CD4-positive, alpha-beta memory T cell (primary cell): ENCODE measurements around the gene BCAT1. TPM values are rescaled to one million over a fixed set of nuclear protein-coding genes. Genes with fewer than 3 reads are reported as not detected.

Experiments used
- CTCF ChIA-PET: fragments of 350-600 bp; sonication (Branson Sonifier 250); formaldehyde crosslinking; loops from one replicate; lab custom pipeline; 2021; ENCODE audit warnings: inconsistent platforms; ENCODE audit not compliant: partially characterized antibody; lab: Charles Lee
- POLR2A ChIA-PET: fragments of 350-600 bp; sonication (Branson Sonifier 250); formaldehyde crosslinking; loops from one replicate; lab custom pipeline; 2021; ENCODE audit not compliant: partially characterized antibody; lab: Charles Lee
- DNase-seq, 5 donors: peaks; one replicate each; pipeline versions ENCODE4 v3.0.0 to v3.0.0-alpha.2; 2020 to 2022; ENCODE audit warnings: mixed read lengths in 1 of 5
- H3K27ac ChIP-seq: one replicate; pipeline ENCODE4 v1.7.0; 2013; ENCODE audit warnings: low read depth, low read length
- H3K27me3 ChIP-seq: 2 replicates; pipeline ENCODE4 v1.7.0; 2013; ENCODE audit warnings: mild to moderate bottlenecking, low read length, moderate library complexity; ENCODE audit not compliant: insufficient read depth
- H3K36me3 ChIP-seq: 2 replicates; pipeline ENCODE4 v1.7.0; 2013; ENCODE audit warnings: mild to moderate bottlenecking, low read length, moderate library complexity; ENCODE audit not compliant: insufficient read depth
- H3K4me1 ChIP-seq: 2 replicates; pipeline ENCODE4 v1.7.0; 2013; ENCODE audit warnings: mild to moderate bottlenecking, low read length, moderate library complexity; ENCODE audit not compliant: insufficient read depth
- H3K4me3 ChIP-seq, 2 donors: one replicate each; pipeline ENCODE4 v1.7.0; 2013; ENCODE audit warnings: low read length in 2 of 2, mild to moderate bottlenecking in 1 of 2
- H3K9me3 ChIP-seq, 2 donors: one replicate each; pipeline ENCODE4 v1.7.0; 2013; ENCODE audit warnings: low read length in 2 of 2, control low read depth in 1 of 2; ENCODE audit not compliant: control insufficient read depth in 1 of 2
- H3K27ac Mint-ChIP-seq, 7 donors: one replicate each; pipeline ENCODE4 v1.8.0; 2020 to 2021; ENCODE audit warnings: mixed read lengths in 7 of 7, mild to moderate bottlenecking in 6 of 7, inconsistent platforms in 3 of 7, moderate library complexity in 3 of 7
- H3K27me3 Mint-ChIP-seq, 2 donors: one replicate each; pipeline ENCODE4 v1.8.0; 2020 to 2021; ENCODE audit warnings: mixed read lengths in 2 of 2
- H3K36me3 Mint-ChIP-seq, 2 donors: one replicate each; pipeline ENCODE4 v1.8.0; 2020 to 2021; ENCODE audit warnings: mixed read lengths in 2 of 2, inconsistent platforms in 1 of 2, mild to moderate bottlenecking in 1 of 2
- H3K4me1 Mint-ChIP-seq, 4 donors: one replicate each; pipeline ENCODE4 v1.8.0; 2020 to 2021; ENCODE audit warnings: mixed read lengths in 4 of 4, mild to moderate bottlenecking in 1 of 4
- H3K4me3 Mint-ChIP-seq, 8 donors: one replicate each; pipeline ENCODE4 v1.8.0; 2020 to 2021; ENCODE audit warnings: mixed read lengths in 8 of 8, mild to moderate bottlenecking in 7 of 8, moderate library complexity in 6 of 8, inconsistent platforms in 3 of 8
- H3K9me3 Mint-ChIP-seq, 8 donors: one replicate each; pipeline ENCODE4 v1.8.0; 2020 to 2021; ENCODE audit warnings: mixed read lengths in 8 of 8, mild to moderate bottlenecking in 5 of 8, inconsistent platforms in 3 of 8, moderate library complexity in 1 of 8
- intact Hi-C: fragments of 100-400 bp; cut with micrococcal nuclease; formaldehyde crosslinking; loops from one replicate; pipeline ENCODE4 v1.15.1; 2023
- polyA plus RNA-seq, 2 donors: library from polyadenylated mRNA; unstranded; fragments of 300-500 nt; fragmentation: Illumina TruSeq; gene quantifications; one replicate each; pipeline ENCODE4 v1.2.3, GENCODE V29; 2021
- total RNA-seq, 2 experiments: library from RNA; stranded (reverse); gene quantifications; one replicate each; pipeline ENCODE4 v1.2.3, GENCODE V29; 2021

Gene BCAT1
- total and polyA plus RNA-seq, 4 experiments from 2014 or later = 0.03 to 2.5 (median 1.6) TPM

- intact Hi-C loops = no loop called here
- ChIA-PET POLR2A (no interaction called here), CTCF (no interaction called here)
- no peak overlapping the region for H3K27ac Mint-ChIP-seq
- peaks cover 3 to 11% of the 10 kb centered on the region in 2 donors for H3K27me3 Mint-ChIP-seq
- no peaks in the 10 kb centered on the region for H3K36me3 ChIP-seq
- no peak overlapping the region for H3K4me3 Mint-ChIP-seq
- no peak overlapping the region for H3K27ac ChIP-seq
- DNase-seq = no peak
- H3K4me1 Mint-ChIP-seq = no peaks in the 10 kb centered on the region
- H3K27me3 ChIP-seq = no peaks in the 10 kb centered on the region
- H3K9me3 Mint-ChIP-seq = no peaks in the 10 kb centered on the region
- no peaks in the 10 kb centered on the region for H3K4me1 ChIP-seq
- no peak overlapping the region for H3K4me3 ChIP-seq
- no peaks in the 10 kb centered on the region for H3K36me3 Mint-ChIP-seq
- H3K9me3 ChIP-seq = no peaks in the 10 kb centered on the region
Measured at GRCh38 chr12:24760162-24760561, 188.7 kb downstream of the BCAT1 start.

Other genes with a start within 250 kb of the BCAT1 start
- under 1 TPM in 1 of 2 experiments, not detected in 1; 0.15 TPM for gene DNAI7, start 246.1 kb upstream of the BCAT1 start, total RNA-seq
- gene DNAI7, start 246.1 kb upstream of the BCAT1 start, polyA plus RNA-seq = under 1 TPM in 1 of 2 donors, not detected in 1; 0.07 TPM
- 10 to 100 TPM; 22.1 to 23.0 TPM for gene ETFRF1, start 246.1 kb upstream of the BCAT1 start, total RNA-seq
- gene ETFRF1, start 246.1 kb upstream of the BCAT1 start, polyA plus RNA-seq = 10 to 100 TPM; 30.8 to 56.5 TPM